H1 (cell line): Measurements from ENCODE around the gene VGLL4. TPM values are rescaled to one million over a fixed set of nuclear protein-coding genes. Genes with fewer than 3 reads are reported as not detected.

Experiments
- CTCF ChIA-PET: fragments of 300-600 bp; sonication (Branson Sonifier 250); formaldehyde crosslinking; loops from one replicate; lab custom pipeline; 2021; ENCODE audit not compliant: partially characterized antibody; lab: Charles Lee
- POLR2A ChIA-PET: fragments of 300-600 bp; sonication (Branson Sonifier 250); formaldehyde crosslinking; loops from one replicate; lab custom pipeline; 2021; ENCODE audit warnings: inconsistent platforms; ENCODE audit not compliant: partially characterized antibody; lab: Charles Lee
- DNase-seq, 2 experiments: peaks; one replicate each; pipeline versions ENCODE4 v3.0.0 to v3.0.0-alpha.2; 2010 to 2022; ENCODE audit warnings: low spot score in 2 of 2, low read depth in 1 of 2, mixed read lengths in 1 of 2
- FAIRE-seq: peaks from 2 replicates; lab custom pipeline; 2011; peaks lifted over from hg19 to GRCh38; lab: Jason Lieb, UNC
- H2AFZ ChIP-seq: 2 replicates; pipeline ENCODE4 v1.8.1; 2012; ENCODE audit warnings: low read length, inconsistent platforms
- H2AK5ac ChIP-seq: 2 replicates; pipeline ENCODE4 v1.6.1; 2013; ENCODE audit warnings: low read depth, low read length
- H2BK120ac ChIP-seq: replicated peaks from 2 replicates; pipeline ENCODE3; 2013; ENCODE audit warnings: low read depth, low read length, inconsistent platforms
- H2BK12ac ChIP-seq: 2 replicates; pipeline ENCODE4 v1.6.1; 2013; ENCODE audit warnings: low read depth, low read length
- H2BK15ac ChIP-seq: 2 replicates; pipeline ENCODE4 v1.6.1; 2013; ENCODE audit warnings: low read length
- H2BK20ac ChIP-seq: 2 replicates; pipeline ENCODE4 v1.6.1; 2013; ENCODE audit warnings: low read length
- H2BK5ac ChIP-seq: 2 replicates; pipeline ENCODE4 v1.6.1; 2013; ENCODE audit warnings: low read depth, low read length
- H3K14ac ChIP-seq: 2 replicates; pipeline ENCODE4 v1.6.1; 2013; ENCODE audit warnings: inconsistent platforms; ENCODE audit not compliant: insufficient read length
- H3K18ac ChIP-seq: 2 replicates; pipeline ENCODE4 v1.6.1; 2013; ENCODE audit warnings: low read length; ENCODE audit errors: extremely low read depth
- H3K23ac ChIP-seq: 2 replicates; pipeline ENCODE4 v1.6.1; 2013; ENCODE audit warnings: inconsistent platforms; ENCODE audit not compliant: insufficient read length
- H3K23me2 ChIP-seq: 2 replicates; pipeline ENCODE4 v1.6.1; 2013; ENCODE audit warnings: low read depth, low read length
- H3K27ac ChIP-seq: 2 replicates; pipeline ENCODE4 v1.6.1; 2011; ENCODE audit warnings: low read depth, low read length, inconsistent platforms
- H3K27me3 ChIP-seq, 4 experiments: replicated peaks in 1 of 4; 1 replicate in 1 of 4; 2 replicates in 3 of 4; pipeline versions ENCODE4 v1.6.1 to v1.8.1; 2011 to 2013; ENCODE audit warnings: low read length in 3 of 4, mild to moderate bottlenecking in 3 of 4, inconsistent platforms in 2 of 4, mixed read lengths in 2 of 4, moderate library complexity in 1 of 4; ENCODE audit not compliant: control insufficient read depth in 3 of 4, insufficient read depth in 3 of 4; ENCODE audit errors: extremely low read depth in 1 of 4
- H3K36me3 ChIP-seq, 4 experiments: 2 replicates each; pipeline versions ENCODE4 v1.6.1 to v1.8.1; 2011 to 2013; ENCODE audit warnings: mild to moderate bottlenecking in 4 of 4, low read length in 3 of 4, moderate library complexity in 2 of 4, control low read depth in 1 of 4, inconsistent platforms in 1 of 4; ENCODE audit not compliant: insufficient read depth in 4 of 4, control insufficient read depth in 2 of 4
- H3K4ac ChIP-seq: replicated peaks from 2 replicates; pipeline ENCODE3; 2013; ENCODE audit warnings: low read length, low read depth, mixed read lengths, inconsistent platforms; ENCODE audit not compliant: insufficient read length
- H3K4me1 ChIP-seq, 4 experiments: replicated peaks in 1 of 4; 1 replicate in 1 of 4; 2 replicates in 3 of 4; pipeline versions ENCODE4 v1.6.1 to v1.8.1; 2011 to 2013; ENCODE audit warnings: low read length in 3 of 4, inconsistent platforms in 2 of 4, mixed read lengths in 1 of 4; ENCODE audit not compliant: insufficient read depth in 4 of 4, control insufficient read depth in 3 of 4
- H3K4me2 ChIP-seq, 2 experiments: 2 replicates each; pipeline versions ENCODE4 v1.6.1 to v1.8.1; 2011 to 2013; ENCODE audit warnings: low read depth in 2 of 2, low read length in 2 of 2, control low read depth in 1 of 2, inconsistent platforms in 1 of 2, mild to moderate bottlenecking in 1 of 2; ENCODE audit not compliant: insufficient read depth in 1 of 2
- H3K4me3 ChIP-seq, 4 experiments: fragments of 200-600, 300-600 bp in 1 of 4; sonication (generic), shearing (Covaris generic), sonication (Bioruptor Twin) in 1 of 4; 2 replicates each; pipeline versions ENCODE4 v1.5.1 to v1.8.1; 2011 to 2016; ENCODE audit warnings: low read length in 4 of 4, low read depth in 3 of 4, control low read depth in 2 of 4, inconsistent platforms in 2 of 4, mild to moderate bottlenecking in 2 of 4, mixed read lengths in 1 of 4, moderate library complexity in 1 of 4; ENCODE audit not compliant: insufficient read depth in 2 of 4; ENCODE audit errors: extremely low read depth in 1 of 4
- H3K56ac ChIP-seq: replicated peaks from 2 replicates; pipeline ENCODE3; 2013; ENCODE audit warnings: low read depth, mild to moderate bottlenecking, mixed read lengths, low read length, inconsistent platforms; ENCODE audit not compliant: insufficient read length
- H3K79me1 ChIP-seq: 2 replicates; pipeline ENCODE4 v1.6.1; 2013; ENCODE audit warnings: low read depth, low read length, control low read depth
- H3K79me2 ChIP-seq, 2 experiments: 2 replicates each; pipeline versions ENCODE4 v1.6.1 to v1.8.1; 2012 to 2013; ENCODE audit warnings: low read length in 2 of 2, mild to moderate bottlenecking in 2 of 2, inconsistent platforms in 1 of 2; ENCODE audit not compliant: insufficient read depth in 2 of 2, control insufficient read depth in 1 of 2
- H3K9ac ChIP-seq, 4 experiments: replicated peaks in 1 of 4; 1 replicate in 1 of 4; 2 replicates in 3 of 4; pipeline versions ENCODE4 v1.6.1 to v1.8.1; 2011 to 2013; ENCODE audit warnings: low read depth in 3 of 4, low read length in 3 of 4, control low read depth in 2 of 4, mild to moderate bottlenecking in 2 of 4, moderate library complexity in 2 of 4, inconsistent platforms in 1 of 4; ENCODE audit errors: extremely low read depth in 1 of 4
- H3K9me3 ChIP-seq, 2 experiments: 2 replicates each; pipeline versions ENCODE4 v1.6.1 to v1.8.1; 2012 to 2013; ENCODE audit warnings: mild to moderate bottlenecking in 2 of 2, moderate library complexity in 2 of 2, control low read depth in 1 of 2, inconsistent platforms in 1 of 2, low read depth in 1 of 2, low read length in 1 of 2, mixed read lengths in 1 of 2; ENCODE audit not compliant: insufficient read depth in 2 of 2
- H4K20me1 ChIP-seq, 2 experiments: replicated peaks in 1 of 2; 2 replicates each; pipeline versions ENCODE3 to v1.8.1; 2011 to 2013; ENCODE audit warnings: inconsistent platforms in 2 of 2, low read length in 2 of 2, mild to moderate bottlenecking in 1 of 2; ENCODE audit not compliant: insufficient read depth in 2 of 2, control insufficient read depth in 1 of 2
- H4K5ac ChIP-seq: 2 replicates; pipeline ENCODE4 v1.6.1; 2013; ENCODE audit warnings: low read length, low read depth, mixed read lengths, inconsistent platforms; ENCODE audit not compliant: insufficient read length
- H4K8ac ChIP-seq: 2 replicates; pipeline ENCODE4 v1.8.0; 2013; ENCODE audit warnings: mild to moderate bottlenecking, moderate library complexity, low read length, inconsistent platforms; ENCODE audit not compliant: insufficient read depth; ENCODE audit errors: extremely low read depth
- H4K91ac ChIP-seq: replicated peaks from 2 replicates; pipeline ENCODE3; 2013; ENCODE audit warnings: low read length, mixed read lengths, inconsistent platforms; ENCODE audit not compliant: insufficient read length
- CBX8 ChIP-seq: fragments of 300-800, 300-1000 bp; sonication (generic); IDR thresholded peaks from 2 replicates; pipeline ENCODE4 v1.7.1; 2016; ENCODE audit warnings: low read depth, low read length, borderline replicate concordance
- JUN ChIP-seq: IDR thresholded peaks from 2 replicates; pipeline ENCODE4 v1.6.1; 2011; ENCODE audit warnings: low read depth, mild to moderate bottlenecking, improper control_type of control experiment, low read length
- JUND ChIP-seq: IDR thresholded peaks from 2 replicates; pipeline ENCODE4 v1.6.1; 2011; ENCODE audit warnings: mild to moderate bottlenecking, improper control_type of control experiment, low read length
- KDM5A ChIP-seq: fragments of 200-600 bp; IDR thresholded peaks from 2 replicates; pipeline ENCODE4 v1.7.1; 2012; ENCODE audit warnings: mild to moderate bottlenecking, low read length, inconsistent platforms, mixed read lengths
- PHF8 ChIP-seq: fragments of 200-600 bp; sonication (generic); conservative IDR thresholded peaks from 2 replicates; pipeline ENCODE4 v1.7.1; 2012; ENCODE audit warnings: low read depth, mild to moderate bottlenecking, inconsistent platforms, low read length, moderate library complexity
- SIN3A ChIP-seq, 2 experiments: IDR thresholded peaks in 1 of 2; conservative IDR thresholded peaks in 1 of 2; 2 replicates each; pipeline ENCODE4 v1.6.1; 2011 to 2012; ENCODE audit warnings: low read length in 2 of 2, improper control_type of control experiment in 1 of 2, low read depth in 1 of 2, mild to moderate bottlenecking in 1 of 2
- SIRT6 ChIP-seq: IDR thresholded peaks from one replicate; pipeline ENCODE4 v1.7.1; 2012; ENCODE audit warnings: low read length, inconsistent platforms
- SIX5 ChIP-seq: IDR thresholded peaks from 2 replicates; pipeline ENCODE4 v1.6.1; 2011; ENCODE audit warnings: mild to moderate bottlenecking, low read depth, low read length
- SUZ12 ChIP-seq: fragments of 200-600 bp; sonication (generic); IDR thresholded peaks from 2 replicates; pipeline ENCODE4 v1.6.1; 2012; ENCODE audit warnings: mild to moderate bottlenecking, inconsistent platforms, low read length, moderate library complexity, mixed read lengths
- YY1 ChIP-seq: IDR thresholded peaks from 2 replicates; pipeline ENCODE4 v1.6.1; 2011; ENCODE audit warnings: low read depth, mild to moderate bottlenecking, low read length
- WGBS, 2 experiments: shearing (Covaris generic) in 1 of 2; methylation state at CpG; one replicate each; pipeline versions ENCODE4 v1.1.6 to v1.1.7; 2013 to 2015; ENCODE audit warnings: low lambda C conversion rate in 2 of 2, mixed read lengths in 2 of 2, inconsistent platforms in 1 of 2, low coverage in 1 of 2, missing lambda C conversion rate in 1 of 2; ENCODE audit not compliant: insufficient replicate concordance in 2 of 2, insufficient coverage in 1 of 2, insufficient read length in 1 of 2; ENCODE audit errors: extremely low coverage in 1 of 2, missing lambda C conversion rate in 1 of 2; 5-methylcytosine and 5-hydroxymethylcytosine counted together
- polyA plus RNA-seq, 7 experiments: library from polyadenylated mRNA; depleted of rRNA in 3 of 7; stranded (reverse) in 5 of 7; unstranded in 2 of 7; fragments of >200 nt in 5 of 7; fragments of 200-250 nt in 2 of 7; gene quantifications; 1 replicate in 5 of 7; 2 replicates in 1 of 7; 4 replicates in 1 of 7; pipeline versions ENCODE4 v1.2.1 to v1.2.3, GENCODE V29; 2011 to 2013; ENCODE audit warnings: missing spikeins in 2 of 7, mixed read lengths in 2 of 7
- total RNA-seq: library from RNA; stranded (reverse); fragmentation: NEBNext Ultra II Directional; extraction: Animal tissue kit (Norgen Biotek cat#: 25700); gene quantifications from 2 replicates; pipeline ENCODE4 v1.2.1, GENCODE V29; 2021
- TF ChIP-seq, protein P1 (sequence below), 3 experiments: IDR thresholded peaks; 1 replicate in 2 of 3; 2 replicates in 1 of 3; pipeline versions ENCODE4 v1.5.1 to v1.6.1; 2011; ENCODE audit warnings: low read length in 3 of 3, mild to moderate bottlenecking in 3 of 3, inconsistent platforms in 2 of 3, low read depth in 1 of 3, moderate library complexity in 1 of 3; ENCODE audit not compliant: insufficient read depth in 1 of 3; ENCODE audit errors: control extremely low read depth in 1 of 3

VGLL4 gene
- total and polyA plus RNA-seq, 2 of the 8 experiments (the other 6 are each of a cell fraction or from before 2014, with no cell fraction given), result 45.1 to 50.0 TPM

DNA sequence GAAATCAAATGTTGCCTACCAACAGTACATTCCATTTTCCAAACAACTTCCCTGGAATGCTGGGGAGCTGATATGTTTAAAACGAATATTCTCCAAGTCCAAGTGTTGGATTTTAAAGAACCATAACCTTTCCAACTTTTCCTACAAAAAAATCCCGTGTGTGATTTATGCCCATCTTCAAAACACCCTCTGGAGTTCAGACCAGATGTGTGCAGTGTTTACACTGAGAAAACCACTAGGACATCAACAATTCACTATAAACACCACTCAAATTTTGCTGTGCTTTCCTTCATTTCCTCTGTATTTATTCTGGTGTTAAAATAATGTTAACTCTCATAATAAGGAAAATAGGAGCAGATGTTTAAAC lies 2.4 kb downstream of the VGLL4 start:
- no peak overlapping the region for H2BK120ac ChIP-seq
- H3K4me2 ChIP-seq, result peak overlapping the region; percentile 83 to 86
- no peaks in the 10 kb centered on the region for H3K27me3 ChIP-seq
- FAIRE-seq (no peak), DNase-seq (no peak)
- no peaks in the 10 kb centered on the region for H3K9me3 ChIP-seq
- WGBS, 2 experiments, result 64% methylated on average over 2 of the region's 2 CpGs; no CpG with 5 or more reads in 1 of the 2 experiments
- no peak overlapping the region for H3K23ac ChIP-seq
- H2BK5ac ChIP-seq, result no peak overlapping the region
- H3K4me3 ChIP-seq, result peak overlapping the region; percentile 80 to 83 (median 82); a peak in 5 of 8 replicates
- peaks cover 0 to 2% of the 10 kb centered on the region in 2 experiments for H4K20me1 ChIP-seq
- no peak overlapping the region for H3K18ac ChIP-seq
- H2BK12ac ChIP-seq, result no peak overlapping the region
- H4K91ac ChIP-seq, result no peak overlapping the region
- no peak overlapping the region for H4K5ac ChIP-seq
- no peak overlapping the region for H3K56ac ChIP-seq
- no peak overlapping the region for H2BK15ac ChIP-seq
- no peak overlapping the region for H3K4ac ChIP-seq
- no peaks in the 10 kb centered on the region; the same call in none of the 2 replicates for H3K23me2 ChIP-seq
- H2AFZ ChIP-seq, result no peak overlapping the region
- POLR2A ChIA-PET, result interaction anchor here (0.9 to 1.3 kb wide), 2 partner anchors 85 to 132 kb away, joined by 4 to 5 read pairs; no protein-coding TSS in a partner anchor
- H3K79me2 ChIP-seq, result peaks cover 15 to 67% of the 10 kb centered on the region in 2 experiments
- peaks cover 1 to 14% (median 9%) of the 10 kb centered on the region in 4 experiments; a peak in 6 of 7 replicates for H3K4me1 ChIP-seq
- H2AK5ac ChIP-seq, result no peak overlapping the region
- H3K79me1 ChIP-seq, result peaks cover 5% of the 10 kb centered on the region; the same call in 1 of the 2 replicates
- CTCF ChIA-PET, result interaction anchor here (0.6 to 1.5 kb wide), 3 partner anchors 33 to 1390 kb away, joined by 3 to 4 read pairs (median 3); no protein-coding TSS in a partner anchor
- no peak overlapping the region for H3K14ac ChIP-seq
- H2BK20ac ChIP-seq, result no peak overlapping the region
- no peaks in the 10 kb centered on the region for H3K36me3 ChIP-seq
- peak overlapping the region in 2 of 4 experiments; percentile 81 to 82; a peak in 2 of 7 replicates for H3K9ac ChIP-seq
- H3K27ac ChIP-seq, result 0 out of 2 replicates have a peak overlapping the region, but pooled peaks have one; percentile 48
- no peak overlapping the region for H4K8ac ChIP-seq
- TF ChIP-seq CBX8, result no peak
- no peak for TF ChIP-seq SIRT6
- no peak for TF ChIP-seq KDM5A
- TF ChIP-seq SIN3A (conservative IDR thresholded peaks at IDR 0.05 in 1 of 2, IDR thresholded peaks at IDR 0.05 in 1 of 2; ENCODE audit: low read depth in 1 of 2, low read length in 2 of 2), result no peak
- TF ChIP-seq, protein P1, sequence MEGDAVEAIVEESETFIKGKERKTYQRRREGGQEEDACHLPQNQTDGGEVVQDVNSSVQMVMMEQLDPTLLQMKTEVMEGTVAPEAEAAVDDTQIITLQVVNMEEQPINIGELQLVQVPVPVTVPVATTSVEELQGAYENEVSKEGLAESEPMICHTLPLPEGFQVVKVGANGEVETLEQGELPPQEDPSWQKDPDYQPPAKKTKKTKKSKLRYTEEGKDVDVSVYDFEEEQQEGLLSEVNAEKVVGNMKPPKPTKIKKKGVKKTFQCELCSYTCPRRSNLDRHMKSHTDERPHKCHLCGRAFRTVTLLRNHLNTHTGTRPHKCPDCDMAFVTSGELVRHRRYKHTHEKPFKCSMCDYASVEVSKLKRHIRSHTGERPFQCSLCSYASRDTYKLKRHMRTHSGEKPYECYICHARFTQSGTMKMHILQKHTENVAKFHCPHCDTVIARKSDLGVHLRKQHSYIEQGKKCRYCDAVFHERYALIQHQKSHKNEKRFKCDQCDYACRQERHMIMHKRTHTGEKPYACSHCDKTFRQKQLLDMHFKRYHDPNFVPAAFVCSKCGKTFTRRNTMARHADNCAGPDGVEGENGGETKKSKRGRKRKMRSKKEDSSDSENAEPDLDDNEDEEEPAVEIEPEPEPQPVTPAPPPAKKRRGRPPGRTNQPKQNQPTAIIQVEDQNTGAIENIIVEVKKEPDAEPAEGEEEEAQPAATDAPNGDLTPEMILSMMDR (IDR thresholded peaks at IDR 0.05; ENCODE audit: control extremely low read depth in 1 of 3, insufficient read depth in 1 of 3, low read depth in 1 of 3, low read length in 3 of 3), result no peak
- TF ChIP-seq SUZ12, result no peak
- no peak for TF ChIP-seq PHF8
- TF ChIP-seq YY1, result no peak
- no peak for TF ChIP-seq JUND
- TF ChIP-seq JUN, result no peak
- no peak for TF ChIP-seq SIX5
